Erythroblast (primary cell): ENCODE data around the gene FAM3B.

ENCODE experiments used
- DNase-seq, 2 experiments: peaks; one replicate each; lab custom pipeline; 2025; lab: John Stamatoyannopoulos, UW
- GATA1 ChIP-seq: IDR thresholded peaks from 2 replicates; pipeline ENCODE4 v1.6.1; 2011; ENCODE audit warnings: low read depth, mild to moderate bottlenecking, control low read depth, low read length, moderate library complexity
- POLR2A ChIP-seq: IDR thresholded peaks from 2 replicates; pipeline ENCODE4 v1.6.1; 2011; ENCODE audit warnings: mild to moderate bottlenecking, low read length

Gene FAM3B

DNA sequence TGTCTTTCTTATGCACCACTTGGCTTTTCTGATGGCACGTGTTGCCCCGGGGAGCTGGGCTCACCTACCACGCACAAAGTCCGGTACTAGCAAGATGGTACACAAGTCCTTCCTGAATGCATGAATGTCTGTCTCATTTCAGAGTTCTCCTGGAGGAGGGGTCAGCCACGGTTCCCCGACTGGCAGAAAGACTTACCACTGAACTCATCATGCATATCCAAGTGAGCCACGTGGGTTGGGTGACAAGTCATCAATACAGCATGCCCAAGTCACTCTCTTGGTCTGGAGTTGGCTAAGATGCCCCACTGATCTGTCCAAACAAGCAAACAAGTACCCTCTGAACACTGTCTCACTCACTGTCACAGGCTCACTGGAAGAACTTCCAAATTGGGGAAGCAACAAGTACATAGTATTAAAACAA lies 80.9 kb downstream of the FAM3B start:
- TF ChIP-seq POLR2A (no peak), GATA1 (no peak)
- no peak for DNase-seq

DNA sequence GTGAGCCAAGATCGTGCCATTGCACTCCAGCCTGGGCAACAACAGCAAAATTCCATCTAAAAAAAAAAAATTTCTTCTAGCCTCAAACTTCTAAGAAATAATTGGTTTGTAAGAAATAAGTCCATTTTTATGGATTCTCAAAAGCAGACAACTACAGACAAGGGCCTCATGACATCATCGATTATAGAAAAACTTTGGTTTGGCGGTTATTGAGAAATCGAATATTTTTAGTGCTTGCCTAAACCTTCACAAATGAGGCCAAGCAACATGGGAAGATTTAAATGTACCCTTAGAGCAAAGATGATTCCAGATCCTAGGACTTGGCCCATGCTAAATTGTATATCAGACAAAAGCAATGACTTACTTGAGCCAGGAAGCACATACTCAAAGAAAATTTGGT lies 81.7 kb downstream of the FAM3B start:
- TF ChIP-seq POLR2A (no peak), GATA1 (no peak)
- DNase-seq, result no peak

DNA sequence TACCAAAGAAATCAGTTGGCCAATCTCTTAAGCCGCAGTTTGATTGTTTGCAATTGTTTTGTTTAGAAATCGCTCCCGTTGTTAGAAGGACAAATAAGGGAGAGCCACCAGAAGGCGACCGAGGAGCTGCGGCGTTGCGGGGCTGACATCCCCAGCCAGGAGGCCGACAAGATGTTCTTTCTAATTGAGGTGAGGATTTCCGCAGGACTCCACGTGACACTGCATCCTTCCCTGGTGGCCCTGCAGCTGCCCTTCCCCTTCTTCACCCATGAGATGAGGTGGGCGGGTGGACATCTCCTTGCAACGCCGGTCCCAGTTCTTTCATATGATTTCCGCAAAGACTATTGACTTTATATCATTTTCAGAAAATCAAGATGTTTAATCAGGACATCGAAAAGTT lies 82.2 kb downstream of the FAM3B start:
- DNase-seq, result no peak
- TF ChIP-seq POLR2A (no peak), GATA1 (no peak)

DNA sequence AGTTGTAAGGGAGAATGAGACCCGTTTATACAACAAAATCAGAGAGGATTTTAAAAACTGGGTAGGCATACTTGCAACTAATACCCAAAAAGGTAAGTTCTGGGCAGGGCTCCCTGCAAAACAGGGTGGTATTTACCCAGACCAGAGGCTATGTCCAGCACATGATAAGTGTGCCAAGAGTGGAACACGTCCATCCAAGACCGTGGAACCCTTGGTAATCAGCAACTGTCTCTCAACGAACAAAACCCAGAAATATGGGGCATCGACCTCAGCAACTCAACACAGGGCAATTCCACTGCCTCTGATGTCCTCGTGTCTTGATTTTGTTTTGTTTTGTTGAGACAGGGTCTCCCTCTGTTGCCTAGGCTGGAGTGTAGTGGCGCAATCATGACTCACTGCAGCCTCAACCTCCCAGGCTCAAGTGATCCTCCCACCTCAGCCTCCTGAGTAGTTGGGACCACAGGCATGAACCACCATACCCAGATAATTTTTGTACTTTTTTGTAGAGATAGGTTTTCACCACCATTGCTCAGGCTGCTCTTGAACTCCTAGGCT lies 82.7 kb downstream of the FAM3B start:
- TF ChIP-seq GATA1 (no peak), POLR2A (no peak)
- no peak for DNase-seq

DNA sequence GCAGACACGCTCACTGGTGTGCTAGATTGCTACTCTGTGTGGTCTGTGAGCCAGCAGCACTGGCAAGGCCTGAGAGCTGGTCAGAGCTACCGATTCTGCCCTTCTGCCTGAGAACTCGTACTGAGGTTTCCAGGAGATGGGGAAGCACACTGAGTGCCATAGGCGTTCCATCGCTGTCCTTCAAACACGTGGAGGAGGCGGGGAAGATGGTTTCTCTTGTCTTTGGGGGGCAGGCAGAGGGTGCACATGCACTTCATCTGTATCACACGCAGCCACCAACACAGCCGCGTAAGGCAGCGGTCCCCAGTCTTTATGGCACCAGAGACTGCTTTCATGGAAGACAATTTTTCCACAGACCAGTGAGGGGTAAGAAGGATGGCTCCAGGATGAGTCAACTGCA lies 85.6 kb downstream of the FAM3B start:
- no peak for DNase-seq
- no peak for TF ChIP-seq POLR2A
- no peak for TF ChIP-seq GATA1

DNA sequence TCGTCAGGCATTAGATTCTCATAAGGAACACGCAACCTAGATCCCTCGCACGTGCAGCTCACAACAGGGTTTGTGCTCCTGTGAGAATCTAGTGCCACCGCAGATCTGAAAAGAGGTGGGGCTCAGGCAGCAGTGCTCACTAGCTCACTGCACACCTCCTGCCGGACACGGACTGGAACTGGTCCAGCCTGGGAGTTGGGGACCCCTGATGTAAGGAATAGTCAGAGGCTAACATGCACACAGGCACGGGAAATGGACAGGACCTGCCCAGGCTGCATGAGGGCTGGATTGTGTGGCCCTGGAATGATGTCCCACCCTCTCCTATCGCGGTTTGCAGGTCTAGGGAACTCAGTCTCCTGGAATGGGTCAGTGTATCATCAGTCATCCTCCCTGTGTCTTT lies 86.2 kb downstream of the FAM3B start:
- no peak for DNase-seq

DNA sequence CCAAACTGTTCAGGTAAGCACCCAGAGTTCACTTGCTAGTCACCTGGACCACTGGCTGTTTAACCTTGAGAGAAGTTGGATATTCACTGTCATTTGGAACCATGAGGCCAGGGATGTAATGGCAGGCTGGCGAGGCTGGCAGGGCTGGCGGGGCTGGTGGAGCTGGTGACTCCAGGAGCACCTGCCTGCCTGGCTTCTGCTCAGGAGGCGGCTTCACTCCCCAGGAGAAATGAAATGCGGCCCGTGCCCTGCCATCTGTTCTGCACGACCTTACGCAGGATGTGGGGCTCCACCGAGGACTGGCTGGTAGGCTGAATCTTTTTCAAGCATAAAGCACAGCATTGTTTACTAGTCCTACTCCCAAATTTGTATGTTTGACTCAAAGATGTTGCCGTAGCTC lies 86.7 kb downstream of the FAM3B start:
- DNase-seq, result no peak
- TF ChIP-seq GATA1 (no peak), POLR2A (no peak)

More for the DNA sequence above, 86.2 kb downstream of the FAM3B start:
- TF ChIP-seq GATA1 (no peak), POLR2A (no peak)

DNA sequence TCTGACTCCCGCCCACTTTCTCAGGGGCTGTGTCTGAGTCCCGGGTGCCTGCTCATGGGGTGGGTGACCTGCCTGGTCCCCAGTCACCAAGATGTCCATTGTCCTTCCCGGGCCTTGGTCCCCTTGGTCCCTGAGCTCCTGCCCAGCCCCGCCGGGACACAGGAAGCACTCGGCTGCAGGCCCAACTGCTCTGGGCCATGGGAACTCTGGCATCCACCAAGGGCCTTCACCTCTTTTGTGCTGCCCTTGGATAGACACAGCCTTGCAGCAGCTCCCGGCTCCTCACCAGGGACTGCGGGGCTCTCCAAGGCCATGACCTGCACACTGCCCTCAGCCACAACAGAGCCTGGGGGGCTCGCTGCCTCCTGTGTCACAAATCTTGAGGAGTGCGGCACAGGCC lies 87.4 kb downstream of the FAM3B start:
- TF ChIP-seq POLR2A (no peak), GATA1 (no peak)
- DNase-seq, result no peak

DNA sequence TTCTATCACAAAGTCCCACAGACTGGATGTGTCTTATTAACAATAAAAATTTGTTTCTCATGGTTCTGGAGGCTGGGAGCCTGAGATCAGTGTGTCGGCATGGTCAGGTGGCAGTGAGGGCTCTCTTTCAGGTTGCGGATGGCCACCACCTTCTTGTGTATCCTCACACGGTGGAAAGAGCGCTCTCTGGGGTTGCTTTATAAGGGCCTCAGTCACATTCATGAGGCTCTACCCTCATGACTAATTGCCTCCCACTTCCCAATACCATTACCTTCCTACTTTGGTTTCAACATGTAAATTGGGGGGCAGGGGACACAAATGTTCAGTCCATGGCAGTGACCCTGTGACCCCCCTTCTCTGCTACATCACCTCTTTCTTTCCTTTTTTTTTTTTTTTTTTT lies 88.7 kb downstream of the FAM3B start:
- DNase-seq, result no peak
- TF ChIP-seq GATA1 (no peak), POLR2A (no peak)

DNA sequence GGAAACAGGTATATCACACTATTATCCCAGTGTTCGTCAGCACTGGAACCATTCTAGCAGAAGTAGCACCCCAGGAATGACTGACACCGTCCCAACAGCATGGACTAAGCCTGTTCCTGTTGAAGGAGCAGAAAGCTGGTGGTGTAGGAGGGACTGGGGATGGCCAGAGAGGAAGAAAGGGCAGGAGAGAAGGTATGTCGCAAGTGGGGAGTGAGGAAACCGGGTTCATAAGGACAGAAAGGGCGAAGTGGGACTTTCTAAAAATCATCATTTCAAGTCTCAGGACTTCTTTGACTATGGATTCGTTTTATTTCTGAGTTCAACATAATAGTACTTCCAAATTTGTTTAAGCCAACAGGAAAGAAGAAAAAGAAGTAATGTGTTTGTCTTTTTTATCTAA lies 89.7 kb downstream of the FAM3B start:
- TF ChIP-seq GATA1 (no peak), POLR2A (no peak)
- DNase-seq, result no peak
